ENCODE measurements around the gene RASGRP4.

RASGRP4 gene

GRCh38 chr19:38383743-38384142 is 42.3 kb downstream of the RASGRP4 start:
- Histone ChIP-seq H3K27me3 (replicated peaks; ENCODE audit: control insufficient read depth, insufficient read depth, low read length) (no peaks in the 10 kb centered on the region; the same call in 1 of the 2 replicates), H3K4me3 (replicated peaks; ENCODE audit: low read depth, low read length) (no peak overlapping the region), H3K36me3 (ENCODE audit: control insufficient read depth, insufficient read depth, low read length) (peaks cover 45% of the 10 kb centered on the region)
- TF ChIP-seq, protein P1, sequence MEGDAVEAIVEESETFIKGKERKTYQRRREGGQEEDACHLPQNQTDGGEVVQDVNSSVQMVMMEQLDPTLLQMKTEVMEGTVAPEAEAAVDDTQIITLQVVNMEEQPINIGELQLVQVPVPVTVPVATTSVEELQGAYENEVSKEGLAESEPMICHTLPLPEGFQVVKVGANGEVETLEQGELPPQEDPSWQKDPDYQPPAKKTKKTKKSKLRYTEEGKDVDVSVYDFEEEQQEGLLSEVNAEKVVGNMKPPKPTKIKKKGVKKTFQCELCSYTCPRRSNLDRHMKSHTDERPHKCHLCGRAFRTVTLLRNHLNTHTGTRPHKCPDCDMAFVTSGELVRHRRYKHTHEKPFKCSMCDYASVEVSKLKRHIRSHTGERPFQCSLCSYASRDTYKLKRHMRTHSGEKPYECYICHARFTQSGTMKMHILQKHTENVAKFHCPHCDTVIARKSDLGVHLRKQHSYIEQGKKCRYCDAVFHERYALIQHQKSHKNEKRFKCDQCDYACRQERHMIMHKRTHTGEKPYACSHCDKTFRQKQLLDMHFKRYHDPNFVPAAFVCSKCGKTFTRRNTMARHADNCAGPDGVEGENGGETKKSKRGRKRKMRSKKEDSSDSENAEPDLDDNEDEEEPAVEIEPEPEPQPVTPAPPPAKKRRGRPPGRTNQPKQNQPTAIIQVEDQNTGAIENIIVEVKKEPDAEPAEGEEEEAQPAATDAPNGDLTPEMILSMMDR (IDR thresholded peaks at IDR 0.05; ENCODE audit: insufficient read depth, low read length, poor library complexity, severe bottlenecking), result no peak
- DNase-seq (ENCODE audit: extremely low read depth, insufficient read length), result no peak

DNA sequence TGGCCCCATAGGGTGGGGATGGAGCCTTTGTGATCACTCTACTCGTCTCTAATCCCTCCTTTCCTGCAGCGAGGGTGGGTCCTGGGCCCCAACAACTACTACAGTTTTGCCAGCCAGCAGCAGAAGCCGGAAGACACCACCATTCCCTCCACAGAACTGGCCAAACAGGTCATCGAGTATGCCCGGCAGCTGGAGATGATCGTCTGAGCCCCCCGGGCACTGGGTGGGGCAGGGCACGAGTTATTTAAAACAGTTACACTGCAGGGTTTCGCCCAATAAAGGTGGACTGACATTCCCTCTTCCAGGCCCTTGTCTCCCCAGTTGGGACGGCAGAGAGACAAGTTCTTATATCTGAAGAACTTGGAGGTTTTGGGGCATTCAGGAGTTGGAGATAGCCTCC is 42.8 kb downstream of the RASGRP4 start:
- no peak for DNase-seq (ENCODE audit: extremely low read depth, insufficient read length)
- peaks cover 45% of the 10 kb centered on the region for H3K36me3 ChIP-seq (ENCODE audit: control insufficient read depth, insufficient read depth, low read length)
- TF ChIP-seq, protein P1 (IDR thresholded peaks at IDR 0.05; ENCODE audit: insufficient read depth, low read length, poor library complexity, severe bottlenecking), result no peak
- H3K27me3 ChIP-seq (replicated peaks; ENCODE audit: control insufficient read depth, insufficient read depth, low read length), result no peaks in the 10 kb centered on the region
- no peak overlapping the region for H3K4me3 ChIP-seq (replicated peaks; ENCODE audit: low read depth, low read length)

GRCh38 chr19:38381138-38381537 is 44.9 kb downstream of the RASGRP4 start:
- Histone ChIP-seq H3K36me3 (ENCODE audit: control insufficient read depth, insufficient read depth, low read length) (peaks cover 50% of the 10 kb centered on the region), H3K4me3 (replicated peaks; ENCODE audit: low read depth, low read length) (no peak overlapping the region), H3K27me3 (replicated peaks; ENCODE audit: control insufficient read depth, insufficient read depth, low read length) (no peaks in the 10 kb centered on the region)
- DNase-seq (ENCODE audit: extremely low read depth, insufficient read length), result no peak
- TF ChIP-seq, protein P1 (IDR thresholded peaks at IDR 0.05; ENCODE audit: insufficient read depth, low read length, poor library complexity, severe bottlenecking), result no peak

DNA sequence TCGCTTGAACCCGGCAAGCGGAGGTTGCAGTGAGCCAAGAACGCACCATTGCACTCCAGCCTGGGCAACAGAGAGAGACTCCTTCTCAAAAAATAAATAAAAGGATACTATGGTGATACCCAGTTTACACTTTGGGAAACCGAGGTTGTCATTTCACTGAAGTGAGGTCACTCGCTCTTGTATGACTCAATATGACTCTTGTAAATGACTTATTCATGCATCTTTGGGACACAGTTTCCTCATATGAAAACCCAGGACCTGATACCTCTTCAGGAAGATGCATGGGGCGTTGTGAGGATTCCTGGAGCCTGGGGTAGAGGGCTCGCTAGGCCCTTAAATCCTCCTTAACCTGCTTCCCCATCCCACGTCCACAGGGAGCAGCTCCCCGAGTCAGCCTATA is 47.2 kb downstream of the RASGRP4 start:
- peaks cover 40% of the 10 kb centered on the region for H3K36me3 ChIP-seq (ENCODE audit: control insufficient read depth, insufficient read depth, low read length)
- TF ChIP-seq, protein P1 (IDR thresholded peaks at IDR 0.05; ENCODE audit: insufficient read depth, low read length, poor library complexity, severe bottlenecking), result no peak

DNA sequence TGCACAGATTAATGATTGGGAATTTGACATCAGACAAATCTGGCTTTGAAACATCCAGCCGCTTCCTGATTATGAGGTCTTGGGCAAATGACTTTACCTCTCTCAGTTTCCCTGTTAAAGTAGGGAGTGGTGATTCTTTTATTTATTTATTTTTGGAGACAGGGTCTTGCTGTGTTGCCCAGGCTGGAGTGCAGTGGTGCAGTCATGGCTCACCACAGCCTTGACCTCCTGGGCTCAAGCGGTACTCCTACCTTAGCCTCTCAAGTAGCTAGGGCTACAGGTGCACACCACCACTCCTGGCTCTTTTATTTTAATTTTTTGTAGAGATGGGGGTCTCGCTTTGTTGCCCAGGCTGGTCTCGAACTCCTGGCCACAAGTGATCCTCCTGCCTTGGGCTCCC is 49.0 kb downstream of the RASGRP4 start:
- no peak for DNase-seq (ENCODE audit: extremely low read depth, insufficient read length)
- TF ChIP-seq, protein P1 (IDR thresholded peaks at IDR 0.05; ENCODE audit: insufficient read depth, low read length, poor library complexity, severe bottlenecking), result no peak
- no peaks in the 10 kb centered on the region for H3K27me3 ChIP-seq (replicated peaks; ENCODE audit: control insufficient read depth, insufficient read depth, low read length)
- H3K36me3 ChIP-seq (ENCODE audit: control insufficient read depth, insufficient read depth, low read length), result peaks cover 30% of the 10 kb centered on the region
- H3K4me3 ChIP-seq (replicated peaks; ENCODE audit: low read depth, low read length), result no peak overlapping the region

More for the DNA sequence above, 47.2 kb downstream of the RASGRP4 start:
- Histone ChIP-seq H3K27me3 (replicated peaks; ENCODE audit: control insufficient read depth, insufficient read depth, low read length) (no peaks in the 10 kb centered on the region), H3K4me3 (replicated peaks; ENCODE audit: low read depth, low read length) (no peak overlapping the region)
- no peak for DNase-seq (ENCODE audit: extremely low read depth, insufficient read length)

- peaks cover 25% of the 10 kb centered on the region for H3K36me3 ChIP-seq (ENCODE audit: control insufficient read depth, insufficient read depth, low read length)
- H3K4me3 ChIP-seq (replicated peaks; ENCODE audit: low read depth, low read length), result no peak overlapping the region
- TF ChIP-seq, protein P1 (IDR thresholded peaks at IDR 0.05; ENCODE audit: insufficient read depth, low read length, poor library complexity, severe bottlenecking), result no peak
- no peaks in the 10 kb centered on the region for H3K27me3 ChIP-seq (replicated peaks; ENCODE audit: control insufficient read depth, insufficient read depth, low read length)
- DNase-seq (ENCODE audit: extremely low read depth, insufficient read length), result no peak
Measured at GRCh38 chr19:38376576-38376975, 49.4 kb downstream of the RASGRP4 start.
